Upper lobe of right lung (tissue), 1 donor: ENCODE measurements around the gene PTPN22. TPM values are rescaled to one million over a fixed set of nuclear protein-coding genes. Genes with fewer than 3 reads are reported as not detected.

Experiments used
- ATAC-seq: fragments of 200-7000 bp; cut with Tn5 transposase; one replicate; pipeline ENCODE4 v1.9.1; 2020; ENCODE audit warnings: mild to moderate bottlenecking, moderate library complexity
- DNase-seq: peaks from one replicate; pipeline ENCODE4 v3.0.0-alpha.2; 2020
- H3K27ac ChIP-seq: fragments of 200-600 bp; one replicate; pipeline ENCODE4 v1.8.0; 2022
- H3K27me3 ChIP-seq: fragments of 200-600 bp; one replicate; pipeline ENCODE4 v1.8.0; 2022; ENCODE audit warnings: mild to moderate bottlenecking
- H3K36me3 ChIP-seq: fragments of 200-600 bp; one replicate; pipeline ENCODE4 v1.8.0; 2022
- H3K4me1 ChIP-seq: fragments of 200-600 bp; one replicate; pipeline ENCODE4 v1.8.0; 2022
- H3K4me3 ChIP-seq: fragments of 200-600 bp; one replicate; pipeline ENCODE4 v1.8.0; 2022; ENCODE audit warnings: mild to moderate bottlenecking
- H3K9me3 ChIP-seq: fragments of 200-600 bp; one replicate; pipeline ENCODE4 v1.8.0; 2022
- intact Hi-C: fragments of 100-400 bp; cut with DNase I; formaldehyde crosslinking; loops from one replicate; pipeline ENCODE4 v1.11.0; 2022
- total RNA-seq: library from RNA; stranded (reverse); fragmentation: NEBNext Ultra II Directional; extraction: Animal tissue kit (Norgen Biotek cat#: 25700); gene quantifications from one replicate; pipeline ENCODE4 v1.2.1, GENCODE V29; 2021
- TF ChIP-seq, protein P1 (sequence below): fragments of 200-600 bp; IDR thresholded peaks from one replicate; pipeline ENCODE4 v1.8.0; 2022; ENCODE audit warnings: antibody characterized with exemption
- donor health status: DM: no; HTN: yes; CAD: no; lungs with severe emphysema.

The PTPN22 gene
- total RNA-seq, 1 donor from 2014 or later = 12.2 TPM

DNA sequence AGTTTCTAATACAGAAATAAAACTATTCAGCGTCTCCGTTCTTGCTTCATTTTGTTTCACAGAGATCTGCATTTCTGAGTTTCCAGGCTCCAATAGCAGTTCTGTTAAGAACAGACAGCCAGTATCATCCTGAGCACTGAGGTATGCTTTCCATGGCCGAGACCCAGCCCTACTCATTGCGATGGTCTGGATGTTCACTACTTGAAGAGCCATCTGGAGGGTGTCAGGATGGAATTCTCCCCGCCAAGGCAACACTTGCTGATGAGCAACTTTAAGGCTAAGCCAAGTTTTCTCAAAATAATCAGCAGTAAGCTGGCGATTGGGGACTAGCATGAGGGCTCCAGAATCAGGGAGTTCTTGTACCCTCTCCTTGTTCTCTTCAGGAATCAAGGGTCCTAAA, 23.6 kb upstream of the PTPN22 start:
- peaks cover 41% of the 10 kb centered on the region for H3K36me3 ChIP-seq
- DNase-seq = no peak
- no peak overlapping the region for H3K27ac ChIP-seq
- H3K27me3 ChIP-seq = no peaks in the 10 kb centered on the region
- intact Hi-C loops = loop anchor here (10.0 kb wide), 1 partner anchor 60 kb away; no protein-coding TSS in a partner anchor
- no peak for ATAC-seq
- no peak overlapping the region for H3K4me3 ChIP-seq
- TF ChIP-seq, protein P1, sequence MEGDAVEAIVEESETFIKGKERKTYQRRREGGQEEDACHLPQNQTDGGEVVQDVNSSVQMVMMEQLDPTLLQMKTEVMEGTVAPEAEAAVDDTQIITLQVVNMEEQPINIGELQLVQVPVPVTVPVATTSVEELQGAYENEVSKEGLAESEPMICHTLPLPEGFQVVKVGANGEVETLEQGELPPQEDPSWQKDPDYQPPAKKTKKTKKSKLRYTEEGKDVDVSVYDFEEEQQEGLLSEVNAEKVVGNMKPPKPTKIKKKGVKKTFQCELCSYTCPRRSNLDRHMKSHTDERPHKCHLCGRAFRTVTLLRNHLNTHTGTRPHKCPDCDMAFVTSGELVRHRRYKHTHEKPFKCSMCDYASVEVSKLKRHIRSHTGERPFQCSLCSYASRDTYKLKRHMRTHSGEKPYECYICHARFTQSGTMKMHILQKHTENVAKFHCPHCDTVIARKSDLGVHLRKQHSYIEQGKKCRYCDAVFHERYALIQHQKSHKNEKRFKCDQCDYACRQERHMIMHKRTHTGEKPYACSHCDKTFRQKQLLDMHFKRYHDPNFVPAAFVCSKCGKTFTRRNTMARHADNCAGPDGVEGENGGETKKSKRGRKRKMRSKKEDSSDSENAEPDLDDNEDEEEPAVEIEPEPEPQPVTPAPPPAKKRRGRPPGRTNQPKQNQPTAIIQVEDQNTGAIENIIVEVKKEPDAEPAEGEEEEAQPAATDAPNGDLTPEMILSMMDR = no peak
- H3K4me1 ChIP-seq = peaks cover 4% of the 10 kb centered on the region
- H3K9me3 ChIP-seq = no peaks in the 10 kb centered on the region

DNA sequence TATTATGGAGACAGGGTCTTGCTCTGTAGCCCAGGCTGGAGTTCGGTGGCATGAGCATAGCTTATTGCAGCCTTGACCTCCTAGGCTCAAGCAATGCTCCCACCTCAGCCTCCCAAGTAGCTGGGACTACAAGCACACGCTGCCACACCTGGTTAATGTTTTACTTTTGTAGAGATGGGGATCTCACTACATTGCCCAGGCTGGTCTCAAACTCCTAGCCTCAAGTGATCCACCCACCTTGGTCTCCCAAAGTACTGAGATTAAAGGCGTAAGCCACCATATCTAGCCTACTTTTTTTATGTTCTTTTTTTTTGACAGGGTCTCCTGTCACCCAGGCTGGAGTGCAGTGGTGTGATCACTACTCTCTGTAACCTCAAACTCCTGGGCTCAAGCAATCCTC, 21.8 kb upstream of the PTPN22 start:
- Histone ChIP-seq H3K9me3 (no peaks in the 10 kb centered on the region), H3K4me1 (peaks cover under 1% of the 10 kb centered on the region), H3K27me3 (no peaks in the 10 kb centered on the region), H3K27ac (no peak overlapping the region), H3K4me3 (no peak overlapping the region), H3K36me3 (peaks cover 28% of the 10 kb centered on the region)
- DNase-seq (no peak), ATAC-seq (no peak)
- TF ChIP-seq, protein P1 = no peak
- intact Hi-C loops = loop anchor here (10.0 kb wide), 1 partner anchor 58 kb away; no protein-coding TSS in a partner anchor

DNA sequence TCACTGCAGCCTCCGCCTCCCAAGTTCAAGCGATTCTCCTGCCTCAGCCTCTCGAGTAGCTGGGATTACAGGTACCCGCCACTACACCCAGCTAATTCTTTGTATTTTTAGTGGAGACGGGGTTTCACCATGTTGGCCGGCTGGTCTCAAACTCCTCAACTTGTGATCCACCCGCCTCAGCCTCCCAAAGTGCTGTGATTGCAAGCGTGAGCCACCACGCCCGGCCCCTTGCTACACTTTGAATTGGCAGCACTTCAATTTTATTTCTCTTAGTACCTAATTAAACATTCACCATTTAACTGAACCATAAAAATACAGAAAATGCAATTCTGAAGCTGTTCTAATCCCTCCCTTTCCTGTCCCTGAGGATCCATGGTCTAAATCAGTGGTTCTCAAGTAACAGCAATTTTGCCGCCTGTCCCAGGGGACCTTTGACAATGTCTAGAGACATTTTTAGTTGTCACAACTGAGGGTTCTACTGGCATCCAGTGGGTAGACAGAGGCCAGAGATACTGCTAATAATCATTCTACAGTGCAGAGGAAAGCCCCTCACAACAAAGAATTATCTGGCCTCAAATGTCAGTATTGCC, 20.2 kb upstream of the PTPN22 start:
- ATAC-seq (no peak), DNase-seq (no peak)
- Histone ChIP-seq H3K27me3 (no peaks in the 10 kb centered on the region), H3K27ac (no peak overlapping the region), H3K9me3 (no peaks in the 10 kb centered on the region), H3K36me3 (peaks cover 16% of the 10 kb centered on the region), H3K4me3 (no peak overlapping the region), H3K4me1 (no peaks in the 10 kb centered on the region)
- TF ChIP-seq, protein P1 = no peak
- intact Hi-C loops = loop anchor here (10.0 kb wide), 1 partner anchor 57 kb away; no protein-coding TSS in a partner anchor

DNA sequence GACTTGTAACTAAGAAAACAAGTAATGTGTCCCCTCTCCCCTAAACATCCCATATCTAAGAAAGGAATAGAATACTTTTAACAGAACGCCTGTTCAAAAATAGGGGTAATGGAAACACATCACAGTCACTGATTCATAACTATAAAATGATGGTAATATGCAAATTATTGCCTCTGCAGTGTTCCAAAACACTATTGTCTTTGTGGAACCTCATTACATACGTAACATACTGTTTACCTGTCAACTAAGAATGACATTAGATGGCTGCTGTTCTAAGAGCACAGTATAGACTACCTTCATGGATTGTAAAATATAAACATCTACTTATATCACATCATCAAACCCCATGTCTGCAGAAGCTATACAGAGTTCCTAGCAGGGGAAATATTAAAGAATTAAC, 19.3 kb upstream of the PTPN22 start:
- Histone ChIP-seq H3K9me3 (no peaks in the 10 kb centered on the region), H3K4me3 (no peak overlapping the region), H3K27ac (no peak overlapping the region), H3K27me3 (no peaks in the 10 kb centered on the region), H3K4me1 (no peaks in the 10 kb centered on the region), H3K36me3 (peaks cover 11% of the 10 kb centered on the region)
- intact Hi-C loops = loop anchor here (10.0 kb wide), 1 partner anchor 56 kb away; no protein-coding TSS in a partner anchor
- no peak for ATAC-seq
- no peak for DNase-seq
- TF ChIP-seq, protein P1 = no peak

GRCh38 chr1:113887402-113888175, 16.1 kb upstream of the PTPN22 start, which contains the start of gene BCL2L15:
TSS of gene BCL2L15 (minus strand) at chr1:113887581. CDS start at chr1:113887375, 206 bp downstream.
- Histone ChIP-seq H3K27ac (no peak within 1 kb of the TSS), H3K36me3 (no peaks in the 10 kb centered on the region), H3K9me3 (no peaks in the 10 kb centered on the region), H3K4me1 (no peaks in the 10 kb centered on the region), H3K27me3 (no peaks in the 10 kb centered on the region), H3K4me3 (no peak within 1 kb of the TSS)
- DNase-seq (no peak), ATAC-seq (peak; percentile 86)
- intact Hi-C loops = no loop called here
- TF ChIP-seq, protein P1 = no peak
